OCI-LY1 (cell line): ENCODE results near the gene DNAAF9.

Experiments used
- H2AFZ ChIP-seq: fragments of 200-600 bp; sonication (generic), shearing (Covaris generic); 2 replicates; pipeline ENCODE4 v1.6.0; 2014; ENCODE audit warnings: antibody characterized with exemption, mild to moderate bottlenecking, low read length
- H3F3A ChIP-seq: fragments of 200-600 bp; sonication (generic), shearing (Covaris generic); 2 replicates; pipeline ENCODE4 v1.6.0; 2014; ENCODE audit warnings: mild to moderate bottlenecking, antibody characterized with exemption, low read length, moderate library complexity; ENCODE audit not compliant: insufficient read depth
- H3K27ac ChIP-seq: fragments of 200-600 bp; sonication (generic); 2 replicates; pipeline ENCODE4 v1.5.1; 2014; ENCODE audit warnings: low read length, mixed run types, mild to moderate bottlenecking, low read depth; ENCODE audit not compliant: poor library complexity, severe bottlenecking
- H3K27me3 ChIP-seq: fragments of 200-600 bp; sonication (generic); 2 replicates; pipeline ENCODE4 v1.6.0; 2014; ENCODE audit warnings: antibody characterized with exemption, mild to moderate bottlenecking, low read length, moderate library complexity; ENCODE audit not compliant: insufficient read depth
- H3K36me3 ChIP-seq: fragments of 200-600 bp; sonication (generic); 2 replicates; pipeline ENCODE4 v1.6.1; 2014; ENCODE audit warnings: mild to moderate bottlenecking, antibody characterized with exemption, low read length, moderate library complexity, mixed read lengths; ENCODE audit not compliant: insufficient read depth
- H3K4me1 ChIP-seq: fragments of 200-600 bp; sonication (generic); 2 replicates; pipeline ENCODE4 v1.5.1; 2014; ENCODE audit warnings: mild to moderate bottlenecking, low read length, moderate library complexity; ENCODE audit not compliant: insufficient read depth, severe bottlenecking
- H3K4me2 ChIP-seq: fragments of 200-600 bp; sonication (generic), shearing (Covaris generic); 2 replicates; pipeline ENCODE4 v1.6.1; 2014; ENCODE audit warnings: low read length
- H3K4me3 ChIP-seq: fragments of 200-600 bp; sonication (generic); 2 replicates; pipeline ENCODE4 v1.5.1; 2014; ENCODE audit warnings: low read length, low read depth, mild to moderate bottlenecking, mixed read lengths; ENCODE audit not compliant: poor library complexity, severe bottlenecking
- H3K79me2 ChIP-seq: fragments of 200-600 bp; shearing (Covaris generic); 2 replicates; pipeline ENCODE4 v1.6.1; 2016; ENCODE audit warnings: mixed run types, low read length, mixed read lengths; ENCODE audit not compliant: insufficient read depth
- H3K9ac ChIP-seq: fragments of 200-600 bp; sonication (generic), shearing (Covaris generic); 2 replicates; pipeline ENCODE4 v1.6.1; 2014; ENCODE audit warnings: mild to moderate bottlenecking, low read length, mixed read lengths
- H3K9me2 ChIP-seq: fragments of 200-600 bp; sonication (generic), shearing (Covaris generic); 2 replicates; pipeline ENCODE4 v1.6.1; 2014; ENCODE audit warnings: low read depth, mild to moderate bottlenecking, low read length, mixed read lengths
- H3K9me3 ChIP-seq: fragments of 200-600 bp; shearing (Covaris generic); 2 replicates; pipeline ENCODE4 v1.6.1; 2014; ENCODE audit warnings: low read length, mixed read lengths
- H4K20me1 ChIP-seq: fragments of 200-600 bp; sonication (generic), shearing (Covaris generic); 2 replicates; pipeline ENCODE4 v1.6.0; 2016; ENCODE audit warnings: mild to moderate bottlenecking, low read length; ENCODE audit not compliant: insufficient read depth
- EZH2 ChIP-seq: fragments of 200-600 bp; sonication (generic), shearing (Covaris generic); IDR thresholded peaks from 2 replicates; pipeline ENCODE4 v1.8.0; 2017; ENCODE audit warnings: borderline replicate concordance, mixed run types, mild to moderate bottlenecking, antibody characterized with exemption, low read length, moderate library complexity, mixed read lengths
- TF ChIP-seq, protein P1 (sequence below): fragments of 200-600 bp; sonication (generic), shearing (Covaris generic); IDR thresholded peaks from 2 replicates; pipeline ENCODE4 v1.5.1; 2017; ENCODE audit warnings: mild to moderate bottlenecking, antibody characterized with exemption, low read length, moderate library complexity, mixed read lengths

DNAAF9 gene

DNA sequence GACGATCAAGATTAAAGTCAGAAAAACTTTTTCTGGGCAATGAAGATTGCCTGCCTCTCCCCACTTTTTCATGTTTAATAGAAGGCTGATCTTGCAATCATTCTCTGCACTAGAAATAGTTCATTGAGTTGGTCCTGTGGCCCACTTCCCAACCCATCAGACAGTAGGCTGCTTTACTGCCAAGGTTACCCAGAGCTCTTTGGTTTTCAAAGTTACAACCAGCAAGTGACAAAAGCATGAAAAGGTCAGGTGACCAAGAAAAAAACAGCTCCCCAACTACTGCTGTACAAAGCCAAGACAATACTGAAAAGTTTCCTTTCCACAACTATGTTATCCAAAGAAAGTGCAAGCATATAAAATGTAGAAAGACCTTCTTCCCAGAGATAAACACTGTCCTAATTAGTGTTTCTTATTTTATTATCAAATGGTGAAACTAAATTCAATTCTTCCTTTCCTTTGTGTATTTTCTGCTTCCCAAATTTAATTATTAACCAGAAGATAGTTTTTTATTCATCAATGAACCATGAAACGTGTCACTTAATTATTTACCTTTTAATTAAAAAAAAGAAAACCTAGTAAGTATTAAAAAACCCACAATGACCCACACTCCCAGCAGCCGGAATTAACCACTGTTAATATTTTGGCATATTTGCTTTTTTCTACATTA, 16.6 kb downstream of the DNAAF9 start:
- no peaks in the 10 kb centered on the region for H3K9me3 ChIP-seq
- no peaks in the 10 kb centered on the region for H3K79me2 ChIP-seq
- no peak overlapping the region for H3K4me2 ChIP-seq
- no peaks in the 10 kb centered on the region for H3F3A ChIP-seq
- H3K27me3 ChIP-seq = peaks cover 3% of the 10 kb centered on the region; the same call in 1 of the 2 replicates
- no peaks in the 10 kb centered on the region for H3K4me1 ChIP-seq
- H3K9ac ChIP-seq = no peak overlapping the region
- H3K36me3 ChIP-seq = no peaks in the 10 kb centered on the region
- no peak overlapping the region for H3K4me3 ChIP-seq
- H4K20me1 ChIP-seq = no peaks in the 10 kb centered on the region
- no peaks in the 10 kb centered on the region for H3K9me2 ChIP-seq
- no peak overlapping the region for H3K27ac ChIP-seq
- TF ChIP-seq, protein P1, sequence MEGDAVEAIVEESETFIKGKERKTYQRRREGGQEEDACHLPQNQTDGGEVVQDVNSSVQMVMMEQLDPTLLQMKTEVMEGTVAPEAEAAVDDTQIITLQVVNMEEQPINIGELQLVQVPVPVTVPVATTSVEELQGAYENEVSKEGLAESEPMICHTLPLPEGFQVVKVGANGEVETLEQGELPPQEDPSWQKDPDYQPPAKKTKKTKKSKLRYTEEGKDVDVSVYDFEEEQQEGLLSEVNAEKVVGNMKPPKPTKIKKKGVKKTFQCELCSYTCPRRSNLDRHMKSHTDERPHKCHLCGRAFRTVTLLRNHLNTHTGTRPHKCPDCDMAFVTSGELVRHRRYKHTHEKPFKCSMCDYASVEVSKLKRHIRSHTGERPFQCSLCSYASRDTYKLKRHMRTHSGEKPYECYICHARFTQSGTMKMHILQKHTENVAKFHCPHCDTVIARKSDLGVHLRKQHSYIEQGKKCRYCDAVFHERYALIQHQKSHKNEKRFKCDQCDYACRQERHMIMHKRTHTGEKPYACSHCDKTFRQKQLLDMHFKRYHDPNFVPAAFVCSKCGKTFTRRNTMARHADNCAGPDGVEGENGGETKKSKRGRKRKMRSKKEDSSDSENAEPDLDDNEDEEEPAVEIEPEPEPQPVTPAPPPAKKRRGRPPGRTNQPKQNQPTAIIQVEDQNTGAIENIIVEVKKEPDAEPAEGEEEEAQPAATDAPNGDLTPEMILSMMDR = no peak
- TF ChIP-seq EZH2 = no peak
- H2AFZ ChIP-seq = no peak overlapping the region

DNA sequence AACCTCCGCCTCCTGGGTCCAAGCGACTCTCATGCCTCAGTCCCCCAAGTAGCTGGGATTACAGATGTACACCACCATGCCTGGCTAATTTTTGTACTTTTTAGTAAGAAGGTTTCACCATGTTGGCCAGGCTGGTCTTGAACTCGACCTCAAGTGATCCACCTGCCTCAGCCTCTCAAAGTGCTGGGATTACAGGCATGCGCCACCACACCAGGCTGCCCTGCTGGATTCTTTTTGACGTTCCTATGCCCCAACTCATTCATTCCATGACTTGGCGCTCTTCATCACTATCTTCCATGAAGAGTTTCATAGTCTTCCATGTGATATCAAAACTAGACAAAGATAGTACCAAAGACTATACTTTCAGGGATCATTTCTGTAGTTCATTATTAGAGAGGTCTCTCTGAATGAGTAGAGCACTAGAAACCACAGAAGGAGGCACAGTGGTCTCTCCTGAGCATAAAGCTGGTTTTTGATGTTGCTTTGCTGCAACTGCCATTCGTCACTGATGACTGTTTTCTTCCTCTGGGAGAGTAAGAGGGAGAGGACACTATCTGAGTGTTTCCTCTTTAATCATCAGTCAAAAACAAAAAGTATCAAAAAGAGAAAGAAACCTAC, 23.5 kb downstream of the DNAAF9 start:
- Histone ChIP-seq H3K27me3 (peaks cover 4% of the 10 kb centered on the region; the same call in 1 of the 2 replicates), H3K9me2 (no peaks in the 10 kb centered on the region), H3K9me3 (no peaks in the 10 kb centered on the region), H3K36me3 (no peaks in the 10 kb centered on the region), H3K9ac (no peak overlapping the region), H3K79me2 (no peaks in the 10 kb centered on the region), H3K4me2 (no peak overlapping the region), H3K4me1 (no peaks in the 10 kb centered on the region), H3K27ac (no peak overlapping the region), H4K20me1 (no peaks in the 10 kb centered on the region), H3F3A (no peaks in the 10 kb centered on the region), H2AFZ (no peak overlapping the region), H3K4me3 (no peak overlapping the region)
- no peak for TF ChIP-seq EZH2
- TF ChIP-seq, protein P1 = no peak

DNA sequence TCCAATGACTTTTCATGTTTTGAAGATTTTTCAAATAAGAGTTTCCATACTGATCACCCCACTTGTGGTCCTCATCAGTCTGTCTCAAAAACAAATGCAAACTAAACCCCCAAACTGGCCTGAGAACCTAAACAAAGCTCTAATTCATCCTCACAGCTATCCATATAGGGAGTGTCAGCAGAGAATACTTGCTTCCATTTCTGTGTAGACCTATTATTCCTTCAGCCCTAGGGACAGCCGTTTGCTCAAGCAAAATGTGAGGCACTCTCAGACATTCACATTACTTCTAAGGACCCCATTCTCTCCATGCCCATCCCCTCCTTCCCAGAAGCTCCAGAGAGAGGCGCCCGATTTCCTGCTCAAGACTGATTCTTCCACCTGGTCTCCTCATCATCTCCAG, 24.6 kb downstream of the DNAAF9 start:
- Histone ChIP-seq H3K4me3 (no peak overlapping the region), H3K27ac (no peak overlapping the region), H4K20me1 (no peaks in the 10 kb centered on the region), H3K9me3 (no peaks in the 10 kb centered on the region), H3K9me2 (no peaks in the 10 kb centered on the region), H3K36me3 (no peaks in the 10 kb centered on the region), H3K4me1 (no peaks in the 10 kb centered on the region), H2AFZ (no peak overlapping the region), H3K27me3 (peaks cover 4% of the 10 kb centered on the region; the same call in 1 of the 2 replicates), H3K9ac (no peak overlapping the region), H3F3A (no peaks in the 10 kb centered on the region), H3K79me2 (no peaks in the 10 kb centered on the region), H3K4me2 (no peak overlapping the region)
- TF ChIP-seq EZH2 = no peak
